H7 (cell line): Measurements from ENCODE around the gene IL17B. TPM values are rescaled to one million over a fixed set of nuclear protein-coding genes. Genes with fewer than 3 reads are reported as not detected.

Experiments
- DNase-seq: peaks from one replicate; pipeline ENCODE4 v3.0.0; 2012
- H3K27me3 ChIP-seq: 2 replicates; pipeline ENCODE4 v1.6.0; 2011; ENCODE audit warnings: mild to moderate bottlenecking, low read length; ENCODE audit not compliant: control insufficient read depth, insufficient read depth
- H3K36me3 ChIP-seq: replicated peaks from 2 replicates; pipeline ENCODE4 v1.5.1; 2011; ENCODE audit warnings: low read length; ENCODE audit not compliant: control insufficient read depth, insufficient read depth
- H3K4me3 ChIP-seq: 2 replicates; pipeline ENCODE4 v1.5.1; 2011; ENCODE audit warnings: low read depth, mild to moderate bottlenecking, control low read depth, low read length, moderate library complexity; ENCODE audit not compliant: insufficient read depth
- total RNA-seq: library from RNA; depleted of rRNA; stranded (reverse); fragments of >200 nt; shearing (Covaris generic); gene quantifications from 2 replicates; pipeline ENCODE4 v1.2.3, GENCODE V29; 2014

The IL17B gene
- total RNA-seq, 1 experiment from 2014 or later, result not detected

DNA sequence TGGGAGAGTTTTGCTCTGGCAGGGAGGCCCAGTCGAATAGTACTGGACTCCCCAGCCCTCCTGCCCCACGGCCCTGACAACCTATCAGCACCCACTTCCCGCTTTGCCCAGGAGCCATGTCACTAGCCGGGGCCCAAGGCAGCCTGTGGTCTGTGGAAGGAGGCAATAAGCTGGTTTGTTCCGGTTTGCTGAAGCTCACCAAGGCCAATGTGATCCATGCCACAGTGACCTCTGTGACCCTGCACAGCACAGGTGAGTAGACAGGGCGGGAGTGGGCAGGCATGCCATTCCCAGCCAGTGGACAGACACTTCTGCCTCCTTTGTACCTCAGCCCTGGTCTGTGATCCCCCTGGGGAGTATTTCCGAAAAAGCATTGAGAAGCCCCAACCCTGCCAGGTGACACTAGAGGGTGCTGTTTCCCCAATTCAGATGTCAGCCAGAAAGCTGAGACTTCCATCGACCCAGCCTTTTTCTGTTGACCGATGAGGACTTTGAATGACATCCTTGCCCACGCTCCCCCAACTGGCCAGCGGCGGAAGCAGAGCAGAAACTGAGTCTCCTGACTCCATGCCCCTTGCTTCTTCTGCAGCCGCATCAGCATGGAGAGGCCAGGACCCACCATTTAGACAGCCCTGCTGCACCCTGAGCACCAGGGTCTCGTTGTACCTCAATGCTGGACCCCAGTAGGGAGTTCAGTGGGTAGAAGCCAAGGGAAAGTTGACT, 11.7 kb downstream of the IL17B start:
- no peaks in the 10 kb centered on the region for H3K27me3 ChIP-seq

DNA sequence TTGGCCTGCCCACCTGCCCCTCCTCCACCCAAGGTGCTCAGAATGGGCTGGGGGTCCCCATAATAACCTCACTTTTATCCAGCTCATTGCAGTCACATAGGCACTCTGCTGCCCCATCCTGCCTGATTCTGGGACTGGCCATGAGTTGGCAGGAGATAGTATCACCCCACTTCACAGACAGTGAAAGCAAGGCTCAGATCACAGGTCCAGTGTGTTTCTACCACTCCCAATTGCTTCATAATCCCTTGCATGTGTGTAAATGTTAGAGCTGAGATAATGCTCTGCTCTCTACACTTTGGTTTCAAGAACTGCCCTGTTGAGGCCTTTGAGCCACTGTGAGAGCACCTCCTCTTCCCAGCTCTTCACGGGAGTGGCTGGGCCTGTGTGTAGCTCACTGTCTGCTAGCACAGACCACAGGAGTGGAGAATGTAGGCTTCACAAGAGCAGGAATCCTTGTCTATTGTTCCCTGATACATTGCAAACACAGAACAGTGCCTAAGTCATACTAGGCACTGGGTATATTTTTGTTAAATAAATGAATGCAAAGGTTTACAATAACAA, 12.8 kb downstream of the IL17B start:
- no peaks in the 10 kb centered on the region for H3K36me3 ChIP-seq
- H3K27me3 ChIP-seq, result no peaks in the 10 kb centered on the region
- no peak for DNase-seq
- no peak overlapping the region for H3K4me3 ChIP-seq

More for the DNA sequence above, 11.7 kb downstream of the IL17B start:
- no peak overlapping the region for H3K4me3 ChIP-seq
- peak; percentile 94 for DNase-seq
- H3K36me3 ChIP-seq, result no peaks in the 10 kb centered on the region

DNA sequence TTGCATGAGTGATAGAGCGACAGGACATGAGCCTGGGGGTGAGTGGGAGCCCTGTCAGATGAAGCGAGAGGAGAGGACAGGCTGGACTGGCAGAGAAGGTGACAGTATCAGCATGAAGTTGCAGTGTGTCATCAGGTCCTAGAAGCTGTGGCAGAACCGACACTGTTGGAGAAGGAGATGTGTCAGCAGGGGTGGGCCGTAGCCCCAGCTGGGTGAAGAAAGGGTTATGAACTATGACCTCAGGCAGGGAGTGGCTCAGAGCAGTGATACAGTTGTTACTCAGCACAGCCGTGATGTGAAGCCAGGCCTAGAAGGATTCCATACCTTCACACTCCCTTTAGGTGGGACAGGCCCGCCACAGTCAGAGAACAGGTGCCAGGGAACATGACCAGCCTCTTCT, 13.7 kb downstream of the IL17B start:
- DNase-seq, result no peak
- H3K4me3 ChIP-seq, result no peak overlapping the region
- no peaks in the 10 kb centered on the region for H3K36me3 ChIP-seq
- no peaks in the 10 kb centered on the region for H3K27me3 ChIP-seq

GRCh38 chr5:149364719-149365118, 14.4 kb downstream of the IL17B start:
- H3K4me3 ChIP-seq, result no peak overlapping the region
- no peak for DNase-seq
- no peaks in the 10 kb centered on the region for H3K27me3 ChIP-seq
- no peaks in the 10 kb centered on the region for H3K36me3 ChIP-seq

- DNase-seq, result no peak
- no peak overlapping the region for H3K4me3 ChIP-seq
- no peaks in the 10 kb centered on the region for H3K36me3 ChIP-seq
- H3K27me3 ChIP-seq, result peaks cover 1% of the 10 kb centered on the region; the same call in 1 of the 2 replicates
These were observed 15.2 kb downstream of the IL17B start for GRCh38 chr5:149363936-149364335.

DNA sequence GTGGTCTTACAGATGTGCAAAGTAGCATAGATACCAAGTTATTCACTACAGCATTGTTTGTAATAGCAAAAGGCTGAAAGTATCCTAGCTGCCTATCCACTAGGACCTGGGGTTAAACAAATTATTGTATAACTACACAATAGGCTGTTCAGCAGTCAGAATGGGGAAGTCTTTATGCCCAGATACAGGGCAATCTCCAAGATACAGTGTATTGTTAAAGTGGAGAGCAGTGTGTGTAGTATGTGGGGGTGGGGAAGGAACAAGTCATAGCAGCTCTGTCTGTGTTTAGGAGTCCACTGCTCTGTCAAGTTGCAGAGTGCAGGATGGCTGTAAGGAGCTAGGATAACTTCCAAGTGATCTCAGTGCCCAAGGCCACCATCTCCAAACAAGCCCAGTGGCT, 15.7 kb downstream of the IL17B start:
- Histone ChIP-seq H3K4me3 (no peak overlapping the region), H3K27me3 (peaks cover 5% of the 10 kb centered on the region; the same call in 1 of the 2 replicates), H3K36me3 (no peaks in the 10 kb centered on the region)
- no peak for DNase-seq

- H3K36me3 ChIP-seq, result no peaks in the 10 kb centered on the region
- H3K4me3 ChIP-seq, result no peak overlapping the region
- DNase-seq, result no peak
- peaks cover 8% of the 10 kb centered on the region; the same call in 1 of the 2 replicates for H3K27me3 ChIP-seq
These were observed 16.6 kb downstream of the IL17B start for GRCh38 chr5:149362541-149362940.

DNA sequence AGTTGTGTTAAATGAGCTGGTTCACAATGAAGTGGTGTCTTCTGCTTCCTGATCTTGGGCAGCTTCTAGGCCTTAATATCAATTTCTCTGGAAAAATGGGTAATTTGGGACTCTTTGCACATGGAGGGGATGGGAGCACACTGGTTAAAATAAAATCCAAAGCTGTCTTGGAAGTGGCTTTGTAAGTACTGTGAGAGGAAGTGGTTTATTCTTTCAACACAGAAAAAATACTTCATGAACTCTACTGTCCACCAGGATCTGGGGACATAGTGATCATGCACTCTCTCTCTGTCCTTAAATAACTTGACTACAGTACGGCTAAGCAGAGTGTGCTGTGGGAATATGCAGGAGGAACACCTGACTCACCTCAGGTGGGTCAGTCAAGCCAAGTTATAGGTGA, 18.8 kb downstream of the IL17B start:
- DNase-seq, result no peak
- Histone ChIP-seq H3K4me3 (no peak overlapping the region), H3K27me3 (peaks cover 8% of the 10 kb centered on the region; the same call in 1 of the 2 replicates), H3K36me3 (no peaks in the 10 kb centered on the region; the same call in 1 of the 2 replicates)

DNA sequence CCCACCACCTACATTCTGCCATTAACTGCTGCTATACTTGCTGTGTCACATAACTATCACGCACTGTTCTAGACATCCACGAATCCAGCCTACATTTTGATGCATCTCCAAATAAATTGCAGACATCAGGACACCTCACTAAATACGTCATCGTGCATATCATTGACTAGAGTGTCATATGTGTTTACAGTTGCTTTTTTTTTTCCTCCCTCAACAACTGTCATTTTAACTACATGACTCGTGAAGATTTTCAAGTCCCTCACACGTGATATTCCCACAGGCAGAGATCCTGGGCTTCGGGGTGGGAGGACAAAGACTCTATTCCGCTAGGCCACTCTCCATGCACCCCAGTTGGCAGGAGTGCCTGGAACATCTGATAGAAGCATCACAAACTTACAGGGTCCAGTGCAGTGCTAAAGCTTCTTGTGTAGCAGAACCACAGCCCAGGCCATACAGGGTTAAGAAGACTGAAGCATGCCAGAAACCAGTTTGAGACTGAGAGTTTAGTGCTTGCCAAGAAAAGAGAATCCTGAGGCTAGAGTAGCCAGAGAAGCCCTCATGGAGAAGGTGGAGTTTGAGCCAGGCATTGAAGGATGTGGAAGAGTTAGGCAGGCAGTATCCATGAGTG, 20.1 kb downstream of the IL17B start:
- H3K4me3 ChIP-seq, result no peak overlapping the region
- no peaks in the 10 kb centered on the region; the same call in 1 of the 2 replicates for H3K36me3 ChIP-seq
- peaks cover 8% of the 10 kb centered on the region; the same call in 1 of the 2 replicates for H3K27me3 ChIP-seq
- DNase-seq, result no peak

- DNase-seq, result no peak
- Histone ChIP-seq H3K36me3 (no peaks in the 10 kb centered on the region; the same call in 1 of the 2 replicates), H3K27me3 (peaks cover 8% of the 10 kb centered on the region; the same call in 1 of the 2 replicates), H3K4me3 (peak overlapping the region; percentile 68)
These were observed 20.8 kb downstream of the IL17B start for GRCh38 chr5:149358294-149358651.

GRCh38 chr5:149357370-149358293, 21.5 kb downstream of the IL17B start, which contains the start of gene PCYOX1L:
Gene PCYOX1L, plus strand, starts transcription at chr5:149358046. Its CDS starts 23 bp downstream, at chr5:149358069.
- Histone ChIP-seq H3K4me3 (peak within 1 kb of the TSS; percentile 68), H3K36me3 (peaks cover 3% of the 10 kb centered on the region), H3K27me3 (peaks cover 8% of the 10 kb centered on the region; the same call in 1 of the 2 replicates)
- DNase-seq, result peak; percentile 98

GRCh38 chr5:149356391-149356790, 22.7 kb downstream of the IL17B start:
- no peak for DNase-seq
- Histone ChIP-seq H3K27me3 (peaks cover 8% of the 10 kb centered on the region; the same call in 1 of the 2 replicates), H3K36me3 (peaks cover 7% of the 10 kb centered on the region), H3K4me3 (no peak overlapping the region)

DNA sequence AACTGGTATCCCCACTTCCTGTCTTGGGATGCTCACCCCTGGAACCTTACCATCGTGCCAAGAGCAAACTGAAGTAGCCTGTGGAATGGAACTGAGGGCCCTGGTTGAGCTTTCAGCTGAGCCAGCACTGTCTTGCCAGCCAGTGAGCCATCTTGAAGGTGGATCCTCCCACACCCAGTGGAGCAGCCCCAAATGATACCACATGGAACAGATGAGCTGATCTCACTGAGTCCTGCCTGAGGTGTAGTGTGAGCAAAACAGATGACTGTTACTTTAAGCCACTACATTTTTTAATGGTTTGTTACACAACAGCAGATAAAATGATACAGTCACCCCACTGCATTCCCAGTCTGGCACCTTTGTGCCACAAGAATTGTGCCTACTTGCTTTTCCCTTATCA, 23.4 kb downstream of the IL17B start:
- peaks cover 8% of the 10 kb centered on the region; the same call in 1 of the 2 replicates for H3K27me3 ChIP-seq
- DNase-seq, result no peak
- no peak overlapping the region for H3K4me3 ChIP-seq
- H3K36me3 ChIP-seq, result peaks cover 12% of the 10 kb centered on the region

DNA sequence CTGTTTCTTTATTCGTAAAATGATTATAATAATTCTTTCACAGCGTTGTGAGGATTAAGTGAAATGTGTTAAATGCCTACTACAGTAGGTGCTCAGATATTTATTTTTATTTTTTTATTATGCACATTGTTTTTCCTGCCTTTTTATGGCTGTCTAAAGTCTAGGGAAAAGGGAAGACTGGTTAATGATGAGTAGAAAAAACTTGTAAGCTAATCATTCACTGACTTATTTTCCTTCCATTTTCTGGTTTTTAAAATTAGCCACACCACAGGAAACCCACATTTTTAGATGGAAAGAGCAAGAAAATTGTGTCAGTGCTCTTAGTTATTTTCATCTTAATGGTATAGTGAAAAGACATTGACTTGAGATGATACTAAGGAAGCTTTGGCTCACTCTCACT, 25.2 kb downstream of the IL17B start:
- Histone ChIP-seq H3K4me3 (no peak overlapping the region), H3K36me3 (peaks cover 24% of the 10 kb centered on the region), H3K27me3 (peaks cover 6% of the 10 kb centered on the region; the same call in 1 of the 2 replicates)
- no peak for DNase-seq
